Gastrocnemius medialis (tissue), 4 donors: ENCODE results near the gene WNT3.

Experiments
- POLR2A ChIP-seq, 2 donors: fragments of 450-650 bp; IDR thresholded peaks; one replicate each; pipeline ENCODE4 v1.6.1; 2017; ENCODE audit warnings: antibody characterized with exemption in 2 of 2, mild to moderate bottlenecking in 2 of 2, moderate library complexity in 2 of 2
- TF ChIP-seq, protein P1 (sequence below), 5 experiments: fragments of 450-650 bp in 3 of 5; fragments of 200-600 bp in 2 of 5; sonication (generic) in 2 of 5; IDR thresholded peaks in 4 of 5; conservative IDR thresholded peaks in 1 of 5; 1 replicate in 4 of 5; 2 replicates in 1 of 5; pipeline ENCODE4 v1.5.1; 2016 to 2019; ENCODE audit warnings: antibody characterized with exemption in 5 of 5, mild to moderate bottlenecking in 3 of 5, moderate library complexity in 3 of 5

DNA sequence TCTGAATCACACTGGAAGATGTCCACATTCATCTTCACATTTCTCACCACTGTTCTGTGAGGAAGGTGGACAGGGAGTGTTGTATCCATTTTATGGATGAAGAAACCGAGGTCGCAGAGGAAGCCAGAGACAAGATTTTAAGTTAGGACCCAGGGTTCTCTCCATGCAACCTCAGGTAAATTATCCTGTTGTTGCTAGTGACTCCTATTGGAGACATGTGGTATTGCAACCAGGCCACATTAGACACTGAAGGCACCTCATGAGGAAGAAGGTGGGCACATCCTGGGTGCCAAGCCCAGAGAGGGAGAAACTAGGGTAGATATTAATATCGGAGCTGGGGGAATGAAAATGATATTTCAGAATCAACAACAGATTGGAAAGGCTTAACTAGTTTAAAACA lies 24.3 kb upstream of the WNT3 start:
- TF ChIP-seq, protein P1, sequence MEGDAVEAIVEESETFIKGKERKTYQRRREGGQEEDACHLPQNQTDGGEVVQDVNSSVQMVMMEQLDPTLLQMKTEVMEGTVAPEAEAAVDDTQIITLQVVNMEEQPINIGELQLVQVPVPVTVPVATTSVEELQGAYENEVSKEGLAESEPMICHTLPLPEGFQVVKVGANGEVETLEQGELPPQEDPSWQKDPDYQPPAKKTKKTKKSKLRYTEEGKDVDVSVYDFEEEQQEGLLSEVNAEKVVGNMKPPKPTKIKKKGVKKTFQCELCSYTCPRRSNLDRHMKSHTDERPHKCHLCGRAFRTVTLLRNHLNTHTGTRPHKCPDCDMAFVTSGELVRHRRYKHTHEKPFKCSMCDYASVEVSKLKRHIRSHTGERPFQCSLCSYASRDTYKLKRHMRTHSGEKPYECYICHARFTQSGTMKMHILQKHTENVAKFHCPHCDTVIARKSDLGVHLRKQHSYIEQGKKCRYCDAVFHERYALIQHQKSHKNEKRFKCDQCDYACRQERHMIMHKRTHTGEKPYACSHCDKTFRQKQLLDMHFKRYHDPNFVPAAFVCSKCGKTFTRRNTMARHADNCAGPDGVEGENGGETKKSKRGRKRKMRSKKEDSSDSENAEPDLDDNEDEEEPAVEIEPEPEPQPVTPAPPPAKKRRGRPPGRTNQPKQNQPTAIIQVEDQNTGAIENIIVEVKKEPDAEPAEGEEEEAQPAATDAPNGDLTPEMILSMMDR (IDR thresholded peaks at IDR 0.05 in 4 of 5, conservative IDR thresholded peaks at IDR 0.05 in 1 of 5), result no peak
- TF ChIP-seq POLR2A (IDR thresholded peaks at IDR 0.05), result no peak
